RWPE1 (cell line): ENCODE data around the gene HOXA10.

Experiments used
- CTCF ChIA-PET: fragments of 350-600 bp; sonication (Branson Sonifier 250); formaldehyde crosslinking; extraction: SDS; loops from one replicate; lab custom pipeline; 2021; lab: Yijun Ruan, JAX
- POLR2A ChIA-PET: fragments of 400-600 bp; formaldehyde crosslinking; extraction: SDS; loops from one replicate; lab custom pipeline; 2020; ENCODE audit warnings: antibody characterized with exemption; ENCODE audit not compliant: low non-redundant PET; lab: Yijun Ruan, JAX
- DNase-seq: peaks from one replicate; pipeline ENCODE4 v3.0.0; 2012; ENCODE audit warnings: low spot score
- H3K27ac ChIP-seq: fragments of 450-650 bp; 2 replicates; pipeline ENCODE4 v1.5.1; 2017
- TF ChIP-seq, protein P1 (sequence below): fragments of 450-650 bp; conservative IDR thresholded peaks from 2 replicates; pipeline ENCODE4 v1.5.1; 2017; ENCODE audit warnings: low read depth, mild to moderate bottlenecking

HOXA10 gene

GRCh38 chr7:27124096-27124901 lies 49.8 kb downstream of the HOXA10 start:
- no peak for DNase-seq
- CTCF ChIA-PET, result no interaction called here
- POLR2A ChIA-PET, result no interaction called here
- TF ChIP-seq, protein P1, sequence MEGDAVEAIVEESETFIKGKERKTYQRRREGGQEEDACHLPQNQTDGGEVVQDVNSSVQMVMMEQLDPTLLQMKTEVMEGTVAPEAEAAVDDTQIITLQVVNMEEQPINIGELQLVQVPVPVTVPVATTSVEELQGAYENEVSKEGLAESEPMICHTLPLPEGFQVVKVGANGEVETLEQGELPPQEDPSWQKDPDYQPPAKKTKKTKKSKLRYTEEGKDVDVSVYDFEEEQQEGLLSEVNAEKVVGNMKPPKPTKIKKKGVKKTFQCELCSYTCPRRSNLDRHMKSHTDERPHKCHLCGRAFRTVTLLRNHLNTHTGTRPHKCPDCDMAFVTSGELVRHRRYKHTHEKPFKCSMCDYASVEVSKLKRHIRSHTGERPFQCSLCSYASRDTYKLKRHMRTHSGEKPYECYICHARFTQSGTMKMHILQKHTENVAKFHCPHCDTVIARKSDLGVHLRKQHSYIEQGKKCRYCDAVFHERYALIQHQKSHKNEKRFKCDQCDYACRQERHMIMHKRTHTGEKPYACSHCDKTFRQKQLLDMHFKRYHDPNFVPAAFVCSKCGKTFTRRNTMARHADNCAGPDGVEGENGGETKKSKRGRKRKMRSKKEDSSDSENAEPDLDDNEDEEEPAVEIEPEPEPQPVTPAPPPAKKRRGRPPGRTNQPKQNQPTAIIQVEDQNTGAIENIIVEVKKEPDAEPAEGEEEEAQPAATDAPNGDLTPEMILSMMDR, result no peak
- H3K27ac ChIP-seq, result no peak overlapping the region

GRCh38 chr7:27123477-27124053 lies 50.6 kb downstream of the HOXA10 start:
- TF ChIP-seq, protein P1, result no peak
- DNase-seq, result no peak
- POLR2A ChIA-PET, result no interaction called here
- H3K27ac ChIP-seq, result no peak overlapping the region
- CTCF ChIA-PET, result interaction anchor here (0.6 kb wide), 1 partner anchor 43 kb away, joined by 3 read pairs; no protein-coding TSS in a partner anchor

GRCh38 chr7:27123007-27123476 lies 51.1 kb downstream of the HOXA10 start:
- TF ChIP-seq, protein P1, result no peak
- H3K27ac ChIP-seq, result no peak overlapping the region
- DNase-seq, result no peak
- ChIA-PET CTCF (interaction anchor here (0.6 kb wide), 1 partner anchor 43 kb away, joined by 3 read pairs; no protein-coding TSS in a partner anchor), POLR2A (no interaction called here)

GRCh38 chr7:27122077-27122910 lies 51.8 kb downstream of the HOXA10 start:
- no peak for DNase-seq
- CTCF ChIA-PET, result interaction anchor here (0.7 kb wide), 1 partner anchor 197 kb away, joined by 3 read pairs; no protein-coding TSS in a partner anchor

GRCh38 chr7:27121684-27122076 lies 52.4 kb downstream of the HOXA10 start:
- DNase-seq, result no peak
- TF ChIP-seq, protein P1, result no peak
- H3K27ac ChIP-seq, result no peak overlapping the region
- POLR2A ChIA-PET, result no interaction called here
- CTCF ChIA-PET, result no interaction called here

More at GRCh38 chr7:27122077-27122910, 51.8 kb downstream of the HOXA10 start:
- H3K27ac ChIP-seq, result no peak overlapping the region
- POLR2A ChIA-PET, result no interaction called here
- TF ChIP-seq, protein P1, result no peak
